IMR-90 (cell line): ENCODE measurements around the gene OSGEP.

ENCODE experiments used
- POLR2A ChIP-seq: IDR thresholded peaks from 2 replicates; pipeline ENCODE4 v1.6.1; 2012; ENCODE audit warnings: mild to moderate bottlenecking, low read depth, low read length
- RAD21 ChIP-seq: IDR thresholded peaks from 2 replicates; pipeline ENCODE4 v1.6.1; 2012; ENCODE audit warnings: low read length, improper control_type of control experiment

DNA sequence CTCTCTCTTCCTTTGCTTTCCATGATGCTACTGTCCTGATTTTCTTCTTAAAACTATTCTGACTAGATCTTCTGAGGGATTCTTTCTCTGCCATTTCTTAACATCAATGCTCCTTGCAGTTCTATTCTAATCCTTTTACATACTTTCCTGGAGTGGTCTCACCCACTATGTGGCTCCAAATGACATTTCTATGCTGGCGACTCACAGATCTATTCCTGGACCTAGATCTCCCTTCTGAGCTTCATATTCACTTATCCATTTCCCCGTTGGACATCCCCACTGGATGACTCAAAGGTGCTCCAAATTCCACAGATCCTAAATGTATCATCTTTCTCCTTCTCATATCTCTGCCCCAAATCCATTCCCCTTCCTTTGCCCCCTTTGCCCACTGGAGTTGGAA, 45.4 kb downstream of the OSGEP start:
- TF ChIP-seq POLR2A (no peak), RAD21 (no peak)
